NCI-H526 treated with DMSO at 0.1 percent for 48 hours (cell line): ENCODE data around the gene LRRC37A.
"Not testable (repeated sequence)": the region's sequence is repeated elsewhere in the genome, so short reads cannot be mapped to it uniquely, and the experiment has no call there.

Experiments
- DNase-seq: peaks from one replicate; lab custom pipeline; 2025; lab: John Stamatoyannopoulos, UW

Gene LRRC37A

GRCh38 chr17:46294831-46295230 is at the start of gene LRRC37A:
Gene LRRC37A, plus strand, starts transcription at chr17:46295131. Its CDS starts 3 bp downstream, at chr17:46295134.
- DNase-seq: not testable (repeated sequence)

- not testable (repeated sequence) for DNase-seq
These were observed 45.8 kb upstream of the LRRC37A start for GRCh38 chr17:46249153-46249552.

GRCh38 chr17:46252804-46253203 is 42.1 kb upstream of the LRRC37A start:
- DNase-seq: not testable (repeated sequence)

GRCh38 chr17:46253722-46254121 is 41.2 kb upstream of the LRRC37A start:
- not testable (repeated sequence) for DNase-seq

- not testable (repeated sequence) for DNase-seq
These were observed 40.7 kb upstream of the LRRC37A start for GRCh38 chr17:46254215-46254614.

- not testable (repeated sequence) for DNase-seq
These were observed 38.6 kb upstream of the LRRC37A start for GRCh38 chr17:46256369-46256768.

GRCh38 chr17:46259845-46260661 is 34.9 kb upstream of the LRRC37A start:
- DNase-seq: not testable (repeated sequence)

GRCh38 chr17:46262271-46262670 is 32.7 kb upstream of the LRRC37A start:
- no peak for DNase-seq

- DNase-seq: no peak
These were observed 30.3 kb upstream of the LRRC37A start for GRCh38 chr17:46264456-46265198.

GRCh38 chr17:46266063-46266655 is 28.8 kb upstream of the LRRC37A start:
- DNase-seq: not testable (repeated sequence)

GRCh38 chr17:46266656-46267544 is 28.0 kb upstream of the LRRC37A start:
- peak; percentile 96 for DNase-seq

GRCh38 chr17:46270032-46270431 is 24.9 kb upstream of the LRRC37A start:
- DNase-seq: no peak

- peak; percentile 88 for DNase-seq
These were observed 21.2 kb upstream of the LRRC37A start for GRCh38 chr17:46273541-46274236.

GRCh38 chr17:46274238-46274637 is 20.7 kb upstream of the LRRC37A start:
- peak; percentile 90 for DNase-seq

GRCh38 chr17:46276728-46277479 is 18.0 kb upstream of the LRRC37A start:
- peak; percentile 62 for DNase-seq

GRCh38 chr17:46281336-46281735 is 13.6 kb upstream of the LRRC37A start:
- not testable (repeated sequence) for DNase-seq

- not testable (repeated sequence) for DNase-seq
These were observed 12.3 kb upstream of the LRRC37A start for GRCh38 chr17:46282635-46283034.

- not testable (repeated sequence) for DNase-seq
These were observed 10.5 kb upstream of the LRRC37A start for GRCh38 chr17:46284467-46284866.

GRCh38 chr17:46285500-46285899 is 9.4 kb upstream of the LRRC37A start:
- DNase-seq: not testable (repeated sequence)

GRCh38 chr17:46286764-46287221 is 8.1 kb upstream of the LRRC37A start:
- peak; percentile 89 for DNase-seq
